Naive thymus-derived CD4-positive, alpha-beta T cell (primary cell): ENCODE results near the gene ZCCHC24. TPM values are rescaled to one million over a fixed set of nuclear protein-coding genes. Genes with fewer than 3 reads are reported as not detected.

ENCODE experiments used
- ATAC-seq: fragments of 150-1000 bp; cut with Tn5 transposase; 2 replicates; pipeline ENCODE4 v1.10.0; 2021; ENCODE audit warnings: mild to moderate bottlenecking, moderate library complexity
- CTCF ChIA-PET: fragments of 350-600 bp; sonication (Branson Sonifier 250); formaldehyde crosslinking; loops from one replicate; lab custom pipeline; 2021; ENCODE audit warnings: antibody characterized with exemption; lab: Charles Lee
- POLR2A ChIA-PET: fragments of 350-600 bp; sonication (Branson Sonifier 250); formaldehyde crosslinking; loops from one replicate; lab custom pipeline; 2021; ENCODE audit warnings: antibody characterized with exemption, inconsistent platforms; lab: Charles Lee
- DNase-seq, 9 donors: peaks; one replicate each; pipeline versions ENCODE4 v3.0.0 to v3.0.0-alpha.2; 2020 to 2022; ENCODE audit warnings: mixed read lengths in 1 of 9
- H3K27ac ChIP-seq: one replicate; pipeline ENCODE4 v1.7.0; 2013; ENCODE audit warnings: mild to moderate bottlenecking, low read depth, low read length, moderate library complexity
- H3K27me3 ChIP-seq, 2 donors: one replicate each; pipeline ENCODE4 v1.7.0; 2013; ENCODE audit warnings: low read length in 2 of 2, mild to moderate bottlenecking in 2 of 2, moderate library complexity in 2 of 2; ENCODE audit not compliant: control insufficient read depth in 2 of 2, insufficient read depth in 2 of 2
- H3K36me3 ChIP-seq, 3 experiments: 1 replicate in 2 of 3; 2 replicates in 1 of 3; pipeline ENCODE4 v1.7.0; 2013; ENCODE audit warnings: low read length in 3 of 3, mild to moderate bottlenecking in 3 of 3, moderate library complexity in 1 of 3; ENCODE audit not compliant: insufficient read depth in 3 of 3, control insufficient read depth in 2 of 3
- H3K4me1 ChIP-seq, 2 donors: one replicate each; pipeline ENCODE4 v1.7.0; 2013; ENCODE audit warnings: low read length in 2 of 2, mild to moderate bottlenecking in 2 of 2, moderate library complexity in 1 of 2; ENCODE audit not compliant: control insufficient read depth in 2 of 2, insufficient read depth in 2 of 2
- H3K4me3 ChIP-seq: 2 replicates; pipeline ENCODE4 v1.7.0; 2013; ENCODE audit warnings: mild to moderate bottlenecking, low read length
- H3K9me3 ChIP-seq, 3 experiments: 1 replicate in 2 of 3; 2 replicates in 1 of 3; pipeline ENCODE4 v1.7.0; 2013; ENCODE audit warnings: low read length in 3 of 3; ENCODE audit not compliant: control insufficient read depth in 2 of 3
- H3K27ac Mint-ChIP-seq, 9 donors: one replicate each; pipeline ENCODE4 v1.8.0; 2020 to 2022; ENCODE audit warnings: mixed read lengths in 9 of 9, mild to moderate bottlenecking in 8 of 9, moderate library complexity in 5 of 9, inconsistent platforms in 2 of 9
- H3K27me3 Mint-ChIP-seq, 5 donors: one replicate each; pipeline ENCODE4 v1.8.0; 2021 to 2022; ENCODE audit warnings: mixed read lengths in 5 of 5, mild to moderate bottlenecking in 1 of 5
- H3K36me3 Mint-ChIP-seq, 5 donors: one replicate each; pipeline ENCODE4 v1.8.0; 2020 to 2022; ENCODE audit warnings: mixed read lengths in 5 of 5, mild to moderate bottlenecking in 3 of 5, inconsistent platforms in 1 of 5
- H3K4me1 Mint-ChIP-seq, 7 donors: one replicate each; pipeline ENCODE4 v1.8.0; 2020 to 2022; ENCODE audit warnings: mixed read lengths in 7 of 7, mild to moderate bottlenecking in 3 of 7, inconsistent platforms in 1 of 7
- H3K4me3 Mint-ChIP-seq, 10 donors: one replicate each; pipeline ENCODE4 v1.8.0; 2020 to 2022; ENCODE audit warnings: mild to moderate bottlenecking in 10 of 10, mixed read lengths in 10 of 10, moderate library complexity in 6 of 10, inconsistent platforms in 2 of 10
- H3K9me3 Mint-ChIP-seq, 11 donors: one replicate each; pipeline ENCODE4 v1.8.0; 2020 to 2022; ENCODE audit warnings: mixed read lengths in 11 of 11, mild to moderate bottlenecking in 4 of 11, inconsistent platforms in 1 of 11, moderate library complexity in 1 of 11
- intact Hi-C, 2 donors: fragments of 100-400 bp; cut with micrococcal nuclease; formaldehyde crosslinking; loops; one replicate each; pipeline ENCODE4 v1.15.1; 2023
- polyA plus RNA-seq, 2 donors: library from polyadenylated mRNA; unstranded; fragments of 300-500 nt; fragmentation: Illumina TruSeq; gene quantifications; one replicate each; pipeline ENCODE4 v1.2.3, GENCODE V29; 2021
- total RNA-seq, 6 experiments: library from RNA in 5 of 6; stranded (reverse) in 5 of 6; gene quantifications; 1 replicate in 5 of 6; 2 replicates in 1 of 6; pipeline ENCODE4 v1.2.3 and lab custom pipeline; 2021 to 2026

The ZCCHC24 gene
- total and polyA plus RNA-seq, 7 experiments from 2014 or later = 0.30 to 2.0 (median 0.73) TPM

DNA sequence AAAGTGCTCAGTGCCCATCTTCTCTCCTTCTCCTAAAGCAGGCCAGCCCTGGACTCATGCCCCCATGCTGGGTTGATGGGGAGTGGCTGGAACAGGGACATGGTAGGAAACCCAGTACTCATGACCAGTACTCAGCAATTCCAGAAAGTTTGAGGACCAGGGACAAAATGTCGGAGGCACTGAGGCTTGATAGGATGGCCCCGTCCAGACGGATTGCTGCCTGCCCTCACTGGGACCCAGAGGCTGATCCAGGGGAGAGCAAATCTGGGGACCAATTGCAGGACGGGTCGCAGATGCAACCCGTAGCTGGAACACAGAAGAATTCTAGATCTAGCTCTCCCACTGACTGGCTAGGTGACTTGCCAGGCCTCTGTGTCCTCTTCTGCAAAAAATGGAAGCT lies 5.1 kb downstream of the ZCCHC24 start:
- ATAC-seq = no peak
- no peak for DNase-seq
- intact Hi-C loops = loop anchor here (10.0 kb wide), 4 partner anchors 375 to 1095 kb away; partner anchors contain the start of genes ANXA11 (in 1 of the 2), SH2D4B (in 1 of the 2) and ZMIZ1 (in 1 of the 2)

DNA sequence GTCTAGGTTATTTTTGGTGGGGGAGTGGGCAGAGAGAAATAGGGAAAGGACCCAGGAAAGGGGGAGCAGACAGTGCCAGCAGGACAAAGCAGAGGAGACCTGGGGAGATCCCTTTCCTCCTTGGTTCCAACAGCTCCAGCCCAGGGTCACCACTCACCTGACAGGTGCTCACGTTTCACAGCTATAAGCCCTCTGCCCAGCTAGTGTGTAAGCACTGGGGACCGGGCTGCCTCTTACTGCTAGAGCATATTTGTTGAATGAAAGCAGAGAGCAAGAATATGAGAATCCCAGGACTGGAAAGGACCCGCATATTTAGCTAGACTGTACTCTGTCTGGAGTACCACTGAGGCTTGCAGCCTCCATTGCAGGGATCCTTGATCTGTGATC lies 6.7 kb downstream of the ZCCHC24 start:
- Histone ChIP-seq H3K36me3 (no peaks in the 10 kb centered on the region), H3K27ac (no peak overlapping the region), H3K27me3 (no peaks in the 10 kb centered on the region), H3K4me3 (no peak overlapping the region), H3K4me1 (peaks cover 2 to 3% of the 10 kb centered on the region in 2 donors), H3K9me3 (no peaks in the 10 kb centered on the region)
- Mint-ChIP-seq H3K4me3 (no peak overlapping the region), H3K27ac (no peak overlapping the region), H3K9me3 (no peaks in the 10 kb centered on the region), H3K36me3 (no peaks in the 10 kb centered on the region), H3K4me1 (peaks cover 4 to 15% (median 8%) of the 10 kb centered on the region in 7 donors), H3K27me3 (peaks cover 0 to 29% (median 4%) of the 10 kb centered on the region in 5 donors)
- ChIA-PET POLR2A (no interaction called here), CTCF (no interaction called here)
- intact Hi-C loops = no loop called here
- ATAC-seq = no peak
- no peak for DNase-seq

More for the DNA sequence above, 5.1 kb downstream of the ZCCHC24 start:
- Mint-ChIP-seq H3K4me3 (no peak overlapping the region), H3K4me1 (peaks cover 11 to 21% (median 15%) of the 10 kb centered on the region in 7 donors), H3K9me3 (no peaks in the 10 kb centered on the region), H3K36me3 (no peaks in the 10 kb centered on the region), H3K27ac (no peak overlapping the region), H3K27me3 (peaks cover 0 to 37% (median 4%) of the 10 kb centered on the region in 5 donors)
- no peaks in the 10 kb centered on the region for H3K36me3 ChIP-seq
- H3K27me3 ChIP-seq = no peaks in the 10 kb centered on the region
- CTCF ChIA-PET = no interaction called here
- no peak overlapping the region for H3K27ac ChIP-seq
- H3K4me3 ChIP-seq = no peak overlapping the region
- no peaks in the 10 kb centered on the region for H3K9me3 ChIP-seq
- peaks cover 10% of the 10 kb centered on the region in 2 donors for H3K4me1 ChIP-seq
- POLR2A ChIA-PET = no interaction called here

DNA sequence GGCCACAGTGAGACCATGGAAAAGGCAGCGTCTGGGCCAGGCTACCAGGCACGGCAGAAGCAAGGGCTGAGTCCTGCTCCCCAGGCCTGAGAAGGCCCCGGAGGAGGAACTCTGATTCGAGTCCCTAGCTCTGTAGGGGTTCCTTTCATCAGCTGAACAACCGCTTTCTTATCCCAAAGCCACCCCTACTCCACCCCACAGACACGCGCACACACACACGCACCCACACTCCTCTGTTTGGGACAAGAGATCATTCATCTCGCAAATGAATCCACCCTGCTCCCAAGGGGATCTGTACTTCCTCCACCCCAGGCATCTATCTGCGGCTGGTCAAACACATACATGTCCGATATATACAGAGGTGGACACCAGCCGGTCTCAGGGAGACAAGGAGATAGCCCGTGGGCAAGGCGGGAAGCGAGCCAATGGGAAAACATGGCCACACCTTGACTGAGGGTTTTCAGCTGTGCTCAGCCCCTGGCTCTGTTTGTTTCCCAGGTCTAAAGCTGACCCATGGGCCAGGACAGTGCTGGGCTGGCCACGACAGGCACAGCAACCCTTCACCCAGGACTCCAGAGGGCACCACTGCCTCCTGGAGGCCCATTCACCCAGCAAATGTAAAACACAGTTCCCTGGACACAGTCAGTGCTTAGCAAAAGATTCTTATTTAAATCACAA lies 7.3 kb downstream of the ZCCHC24 start:
- H3K9me3 Mint-ChIP-seq = no peaks in the 10 kb centered on the region
- H3K27me3 ChIP-seq = no peaks in the 10 kb centered on the region
- H3K36me3 ChIP-seq = no peaks in the 10 kb centered on the region
- H3K4me1 ChIP-seq = no peaks in the 10 kb centered on the region
- DNase-seq (no peak), ATAC-seq (no peak)
- H3K27ac ChIP-seq = no peak overlapping the region
- no peaks in the 10 kb centered on the region for H3K36me3 Mint-ChIP-seq
- intact Hi-C loops = no loop called here
- no peak overlapping the region for H3K4me3 ChIP-seq
- CTCF ChIA-PET = no interaction called here
- H3K27ac Mint-ChIP-seq = no peak overlapping the region
- peaks cover 0 to 10% (median 3%) of the 10 kb centered on the region in 7 donors for H3K4me1 Mint-ChIP-seq
- peaks cover 0 to 24% (median 0%) of the 10 kb centered on the region in 5 donors for H3K27me3 Mint-ChIP-seq
- H3K4me3 Mint-ChIP-seq = no peak overlapping the region
- POLR2A ChIA-PET = no interaction called here
- H3K9me3 ChIP-seq = no peaks in the 10 kb centered on the region

DNA sequence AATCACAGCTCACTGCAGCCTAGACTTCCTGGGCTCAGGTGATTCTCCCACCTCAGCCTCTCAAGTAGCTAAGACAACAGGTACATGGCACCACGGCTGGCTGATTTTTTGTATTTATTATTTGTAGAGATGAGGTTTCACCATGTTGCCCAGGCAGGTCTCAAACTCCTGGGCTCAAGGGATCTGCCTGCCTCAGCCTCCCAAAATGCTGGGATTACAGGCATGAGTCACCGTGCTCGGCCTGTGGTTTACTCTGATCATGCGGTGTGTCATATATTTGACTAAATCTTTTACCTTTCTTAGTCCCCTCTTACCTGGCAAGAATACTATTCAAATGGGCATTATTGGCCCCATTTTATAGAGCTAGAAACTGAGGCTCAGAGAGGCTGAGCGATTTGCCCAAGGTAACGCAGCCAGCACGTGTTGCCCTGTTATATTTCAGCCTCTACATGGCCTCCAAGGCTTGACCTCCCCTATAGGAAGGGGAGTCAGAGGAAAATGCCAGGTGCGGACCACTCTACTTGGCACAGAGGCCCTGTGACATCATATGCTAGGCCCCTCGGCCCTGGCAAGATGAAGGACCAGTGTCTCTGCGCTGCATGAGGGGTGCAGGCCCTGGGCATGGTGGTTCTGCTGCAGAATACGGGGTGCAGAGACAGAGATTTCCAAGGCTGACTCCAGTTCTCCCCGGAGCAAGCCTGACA lies 8.2 kb downstream of the ZCCHC24 start:
- Mint-ChIP-seq H3K9me3 (no peaks in the 10 kb centered on the region), H3K4me1 (peaks cover 0 to 10% (median 0%) of the 10 kb centered on the region in 7 donors), H3K27ac (no peak overlapping the region), H3K4me3 (no peak overlapping the region), H3K36me3 (no peaks in the 10 kb centered on the region), H3K27me3 (peaks cover 0 to 21% (median 0%) of the 10 kb centered on the region in 5 donors)
- POLR2A ChIA-PET = no interaction called here
- CTCF ChIA-PET = no interaction called here
- no peaks in the 10 kb centered on the region for H3K4me1 ChIP-seq
- H3K27ac ChIP-seq = no peak overlapping the region
- H3K27me3 ChIP-seq = no peaks in the 10 kb centered on the region
- ATAC-seq = no peak
- intact Hi-C loops = no loop called here
- no peaks in the 10 kb centered on the region for H3K36me3 ChIP-seq
- no peak overlapping the region for H3K4me3 ChIP-seq
- no peaks in the 10 kb centered on the region for H3K9me3 ChIP-seq
- DNase-seq = no peak

DNA sequence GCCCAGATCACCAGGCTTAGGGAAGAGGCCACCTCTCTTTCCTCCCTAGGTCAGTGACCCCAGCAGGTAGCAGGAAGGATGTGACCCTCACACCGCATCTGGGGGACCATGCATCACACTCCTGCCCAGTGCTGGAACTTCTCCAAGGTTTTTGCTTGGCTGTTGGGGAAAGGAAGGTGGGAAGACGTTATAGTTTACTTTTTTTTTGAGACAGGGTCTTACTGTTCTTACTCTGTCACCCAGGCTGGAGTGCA lies 8.6 kb downstream of the ZCCHC24 start:
- no peak overlapping the region for H3K4me3 Mint-ChIP-seq
- Histone ChIP-seq H3K4me3 (no peak overlapping the region), H3K9me3 (no peaks in the 10 kb centered on the region), H3K27me3 (no peaks in the 10 kb centered on the region), H3K36me3 (no peaks in the 10 kb centered on the region), H3K27ac (no peak overlapping the region), H3K4me1 (no peaks in the 10 kb centered on the region)
- no peak for DNase-seq
- ATAC-seq = no peak
- no peaks in the 10 kb centered on the region for H3K36me3 Mint-ChIP-seq
- H3K27me3 Mint-ChIP-seq = peaks cover 0 to 20% (median 0%) of the 10 kb centered on the region in 5 donors
- CTCF ChIA-PET = no interaction called here
- no peaks in the 10 kb centered on the region for H3K9me3 Mint-ChIP-seq
- POLR2A ChIA-PET = no interaction called here
- no peak overlapping the region for H3K27ac Mint-ChIP-seq
- H3K4me1 Mint-ChIP-seq = peaks cover 0 to 10% (median 0%) of the 10 kb centered on the region in 7 donors
- intact Hi-C loops = no loop called here

DNA sequence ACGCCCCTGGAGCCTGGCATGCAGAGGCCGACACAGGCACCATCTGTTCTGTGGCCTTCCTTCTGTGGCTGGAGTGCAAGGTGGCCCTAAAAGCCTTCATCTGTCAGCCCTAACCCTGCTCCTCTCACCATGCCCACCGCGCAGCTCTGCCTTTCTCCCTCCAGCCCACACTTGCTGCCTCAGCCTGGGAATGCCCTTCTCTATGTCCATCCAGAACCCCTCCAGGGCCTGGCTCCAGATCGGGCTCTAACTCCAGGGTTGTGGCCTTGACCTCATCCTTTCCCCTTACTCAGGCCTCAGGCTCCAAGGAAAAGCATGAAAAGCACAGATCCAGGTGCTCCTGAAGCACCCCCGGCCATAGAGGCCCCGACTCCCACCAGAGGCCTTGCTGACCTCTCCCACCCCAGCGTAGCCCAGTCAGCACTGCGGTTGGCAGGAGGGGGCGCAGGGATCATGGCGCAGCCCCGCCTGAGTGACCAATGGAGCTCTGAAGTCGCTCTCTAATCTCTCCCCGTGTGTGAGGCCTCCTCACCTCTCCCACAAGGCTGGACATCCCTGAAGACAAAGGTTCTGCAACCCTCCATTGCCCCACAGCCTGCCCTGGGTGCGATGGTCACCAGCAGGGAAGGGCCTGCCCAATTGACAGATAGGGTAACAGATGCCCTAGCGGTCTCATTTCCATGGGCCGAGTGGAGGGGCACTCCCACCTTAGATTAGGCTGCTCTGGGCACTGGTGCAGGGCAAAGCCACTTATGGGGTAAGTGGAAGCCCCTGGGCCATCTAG lies 9.2 kb downstream of the ZCCHC24 start:
- no peaks in the 10 kb centered on the region for H3K36me3 Mint-ChIP-seq
- H3K4me3 Mint-ChIP-seq = no peak overlapping the region
- Histone ChIP-seq H3K4me3 (no peak overlapping the region), H3K4me1 (no peaks in the 10 kb centered on the region), H3K9me3 (no peaks in the 10 kb centered on the region), H3K27me3 (no peaks in the 10 kb centered on the region), H3K36me3 (no peaks in the 10 kb centered on the region), H3K27ac (no peak overlapping the region)
- DNase-seq = no peak
- intact Hi-C loops = no loop called here
- no peak overlapping the region for H3K27ac Mint-ChIP-seq
- H3K27me3 Mint-ChIP-seq = peaks cover 0 to 18% (median 0%) of the 10 kb centered on the region in 5 donors
- no peaks in the 10 kb centered on the region for H3K9me3 Mint-ChIP-seq
- ChIA-PET POLR2A (no interaction called here), CTCF (no interaction called here)
- no peak for ATAC-seq
- H3K4me1 Mint-ChIP-seq = peaks cover 0 to 10% (median 0%) of the 10 kb centered on the region in 7 donors
